ENCODE results near the gene TAC3.

DNA sequence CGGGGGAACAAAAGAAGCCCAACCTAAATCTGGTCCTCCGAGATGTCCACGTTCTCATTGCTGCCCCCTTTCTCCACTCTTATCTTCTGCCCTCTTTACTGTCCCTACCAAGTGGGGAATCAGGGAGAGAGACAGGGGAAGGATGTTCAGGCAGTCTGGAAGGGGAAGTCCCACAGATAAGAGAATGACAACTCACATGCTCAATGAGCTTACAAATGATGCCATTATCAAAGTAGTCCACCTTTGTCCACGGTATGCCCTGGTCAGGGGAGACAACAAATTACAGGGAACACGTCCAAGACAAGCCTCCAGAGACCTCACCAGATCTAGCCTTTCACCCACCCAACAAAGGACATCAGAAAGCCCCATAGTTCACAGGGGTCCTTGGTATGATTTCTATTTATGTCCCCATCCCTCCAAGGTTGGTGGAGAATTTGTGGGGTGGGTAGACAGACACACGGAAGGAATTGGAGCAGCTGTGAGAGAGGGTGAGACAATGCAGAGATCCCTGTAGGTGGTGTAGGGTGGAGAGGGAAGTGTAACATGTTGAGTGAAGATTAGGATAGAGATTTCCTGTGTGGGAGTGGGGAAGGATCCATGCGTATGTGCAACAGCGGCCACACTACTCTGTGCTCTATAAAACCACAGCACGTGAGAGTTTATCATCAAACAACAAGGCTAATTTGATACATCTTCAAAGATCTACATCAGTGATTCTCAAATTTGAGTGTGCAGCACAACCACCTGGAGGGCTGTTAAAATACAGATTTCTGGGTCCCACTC, 22.9 kb upstream of the TAC3 start:
- TF ChIP-seq EZH2phosphoT487 (conservative IDR thresholded peaks at IDR 0.05; ENCODE audit: low read length) = no peak
- TF ChIP-seq, protein P1, sequence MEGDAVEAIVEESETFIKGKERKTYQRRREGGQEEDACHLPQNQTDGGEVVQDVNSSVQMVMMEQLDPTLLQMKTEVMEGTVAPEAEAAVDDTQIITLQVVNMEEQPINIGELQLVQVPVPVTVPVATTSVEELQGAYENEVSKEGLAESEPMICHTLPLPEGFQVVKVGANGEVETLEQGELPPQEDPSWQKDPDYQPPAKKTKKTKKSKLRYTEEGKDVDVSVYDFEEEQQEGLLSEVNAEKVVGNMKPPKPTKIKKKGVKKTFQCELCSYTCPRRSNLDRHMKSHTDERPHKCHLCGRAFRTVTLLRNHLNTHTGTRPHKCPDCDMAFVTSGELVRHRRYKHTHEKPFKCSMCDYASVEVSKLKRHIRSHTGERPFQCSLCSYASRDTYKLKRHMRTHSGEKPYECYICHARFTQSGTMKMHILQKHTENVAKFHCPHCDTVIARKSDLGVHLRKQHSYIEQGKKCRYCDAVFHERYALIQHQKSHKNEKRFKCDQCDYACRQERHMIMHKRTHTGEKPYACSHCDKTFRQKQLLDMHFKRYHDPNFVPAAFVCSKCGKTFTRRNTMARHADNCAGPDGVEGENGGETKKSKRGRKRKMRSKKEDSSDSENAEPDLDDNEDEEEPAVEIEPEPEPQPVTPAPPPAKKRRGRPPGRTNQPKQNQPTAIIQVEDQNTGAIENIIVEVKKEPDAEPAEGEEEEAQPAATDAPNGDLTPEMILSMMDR (IDR thresholded peaks at IDR 0.05; ENCODE audit: insufficient read depth, low read length, poor library complexity, severe bottlenecking) = no peak
